Cardiac muscle cell (in vitro differentiated cells and primary cell): Measurements from ENCODE around the gene GRWD1. TPM values are rescaled to one million over a fixed set of nuclear protein-coding genes. Genes with fewer than 3 reads are reported as not detected.

Source experiments
- DNase-seq, 2 donors: peaks; one replicate each; pipeline versions ENCODE4 v3.0.0 to v3.0.0-alpha.2; 2010 to 2017; ENCODE audit warnings: low read depth in 1 of 2, low spot score in 1 of 2
- H3K27ac ChIP-seq: fragments of 200-600 bp; sonication (generic); 2 replicates; pipeline ENCODE4 v1.5.1; 2016
- H3K27me3 ChIP-seq: fragments of 200-600 bp; sonication (generic); 2 replicates; pipeline ENCODE4 v1.6.0; 2016; ENCODE audit warnings: control low read depth
- H3K36me3 ChIP-seq: fragments of 200-600 bp; sonication (generic); 2 replicates; pipeline ENCODE4 v1.5.1; 2016; ENCODE audit warnings: control low read depth
- H3K4me1 ChIP-seq: fragments of 200-600 bp; sonication (generic); 2 replicates; pipeline ENCODE4 v1.8.1; 2017; ENCODE audit warnings: low read depth, mild to moderate bottlenecking, mixed run types
- H3K4me3 ChIP-seq: fragments of 200-600 bp; sonication (generic); 2 replicates; pipeline ENCODE4 v1.5.1; 2016; ENCODE audit warnings: mild to moderate bottlenecking
- H3K9me3 ChIP-seq: fragments of 200-600 bp; sonication (generic); 2 replicates; pipeline ENCODE4 v1.5.1; 2017; ENCODE audit warnings: low read depth, mild to moderate bottlenecking, control low read depth
- polyA plus RNA-seq: library from polyadenylated mRNA; unstranded; fragments of >200 nt; fragmentation: Nextera tagmentation; extraction: Ambion mirVana; gene quantifications from 2 replicates; pipeline ENCODE4 v1.2.1, GENCODE V29; 2016
- total RNA-seq: library from RNA; depleted of rRNA; stranded (reverse); fragments of >200 nt; gene quantifications from 2 replicates; pipeline ENCODE4 v1.2.3, GENCODE V29; 2016
- TF ChIP-seq, protein P1 (sequence below): IDR thresholded peaks from 2 replicates; pipeline ENCODE4 v1.5.1; 2012; ENCODE audit warnings: low read depth, mild to moderate bottlenecking, low read length

GRWD1 gene
- total and polyA plus RNA-seq, 2 experiments from 2014 or later: 24.2 to 38.6 TPM

DNA sequence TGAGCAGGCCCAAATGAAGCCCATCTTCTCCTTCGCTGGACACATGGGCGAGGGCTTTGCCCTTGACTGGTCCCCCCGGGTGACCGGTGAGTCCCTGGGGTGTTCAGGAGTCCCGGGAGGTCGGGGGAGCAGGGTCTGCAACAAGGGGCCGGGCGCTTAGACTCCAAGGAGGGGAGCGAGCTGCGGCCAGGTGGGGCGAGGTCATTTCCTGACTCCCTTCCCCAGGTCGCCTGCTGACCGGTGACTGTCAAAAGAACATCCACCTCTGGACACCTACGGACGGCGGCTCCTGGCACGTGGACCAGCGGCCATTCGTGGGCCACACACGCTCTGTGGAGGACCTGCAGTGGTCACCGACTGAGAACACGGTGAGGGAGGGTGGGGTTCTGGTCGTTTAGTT, 4.7 kb downstream of the GRWD1 start:
- Histone ChIP-seq H3K4me1 (peaks cover 4% of the 10 kb centered on the region), H3K27me3 (no peaks in the 10 kb centered on the region), H3K4me3 (no peak overlapping the region), H3K36me3 (peaks cover 28% of the 10 kb centered on the region), H3K27ac (no peak overlapping the region), H3K9me3 (no peaks in the 10 kb centered on the region)
- TF ChIP-seq, protein P1, sequence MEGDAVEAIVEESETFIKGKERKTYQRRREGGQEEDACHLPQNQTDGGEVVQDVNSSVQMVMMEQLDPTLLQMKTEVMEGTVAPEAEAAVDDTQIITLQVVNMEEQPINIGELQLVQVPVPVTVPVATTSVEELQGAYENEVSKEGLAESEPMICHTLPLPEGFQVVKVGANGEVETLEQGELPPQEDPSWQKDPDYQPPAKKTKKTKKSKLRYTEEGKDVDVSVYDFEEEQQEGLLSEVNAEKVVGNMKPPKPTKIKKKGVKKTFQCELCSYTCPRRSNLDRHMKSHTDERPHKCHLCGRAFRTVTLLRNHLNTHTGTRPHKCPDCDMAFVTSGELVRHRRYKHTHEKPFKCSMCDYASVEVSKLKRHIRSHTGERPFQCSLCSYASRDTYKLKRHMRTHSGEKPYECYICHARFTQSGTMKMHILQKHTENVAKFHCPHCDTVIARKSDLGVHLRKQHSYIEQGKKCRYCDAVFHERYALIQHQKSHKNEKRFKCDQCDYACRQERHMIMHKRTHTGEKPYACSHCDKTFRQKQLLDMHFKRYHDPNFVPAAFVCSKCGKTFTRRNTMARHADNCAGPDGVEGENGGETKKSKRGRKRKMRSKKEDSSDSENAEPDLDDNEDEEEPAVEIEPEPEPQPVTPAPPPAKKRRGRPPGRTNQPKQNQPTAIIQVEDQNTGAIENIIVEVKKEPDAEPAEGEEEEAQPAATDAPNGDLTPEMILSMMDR: no peak
- DNase-seq: no peak

DNA sequence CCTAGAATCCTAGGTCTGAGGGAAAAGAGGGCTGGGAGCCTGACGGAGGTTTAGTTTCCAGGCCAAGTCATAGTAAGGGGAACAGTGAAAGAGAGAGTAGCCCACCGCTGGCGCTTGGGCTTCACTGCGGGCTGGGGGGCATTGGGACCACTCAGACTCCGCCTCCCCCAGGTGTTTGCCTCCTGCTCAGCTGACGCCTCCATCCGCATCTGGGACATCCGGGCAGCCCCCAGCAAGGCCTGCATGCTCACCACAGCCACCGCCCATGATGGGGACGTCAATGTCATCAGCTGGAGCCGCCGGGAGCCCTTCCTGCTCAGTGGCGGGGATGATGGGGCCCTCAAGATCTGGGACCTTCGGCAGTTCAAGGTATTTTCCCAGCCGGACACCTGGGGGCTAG, 5.1 kb downstream of the GRWD1 start:
- H3K36me3 ChIP-seq: peaks cover 28% of the 10 kb centered on the region
- H3K4me1 ChIP-seq: peaks cover 4% of the 10 kb centered on the region
- no peak overlapping the region for H3K4me3 ChIP-seq
- H3K27me3 ChIP-seq: no peaks in the 10 kb centered on the region
- no peaks in the 10 kb centered on the region for H3K9me3 ChIP-seq
- H3K27ac ChIP-seq: no peak overlapping the region
- no peak for DNase-seq
- TF ChIP-seq, protein P1: no peak

DNA sequence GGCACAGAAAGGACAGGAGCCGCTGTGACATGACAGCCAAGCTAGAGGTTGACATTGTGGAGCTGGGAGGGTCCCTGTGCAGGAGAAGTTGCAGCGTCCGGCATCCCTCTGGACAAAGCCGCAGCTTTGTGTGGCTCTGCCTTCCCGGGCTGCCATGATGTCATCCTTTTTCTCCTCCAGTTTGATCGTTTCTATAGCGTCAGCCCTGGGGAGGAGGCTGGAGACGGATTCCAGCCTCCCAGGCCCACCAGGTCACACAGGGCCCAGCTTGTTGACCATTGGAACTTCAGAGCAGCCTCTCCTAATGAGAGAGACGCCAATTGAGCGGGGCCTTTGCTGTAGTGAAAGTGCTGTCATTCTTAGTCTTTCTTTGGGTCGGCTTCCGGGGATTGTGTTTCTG, 5.8 kb downstream of the GRWD1 start:
- H3K36me3 ChIP-seq: peaks cover 28% of the 10 kb centered on the region
- H3K4me1 ChIP-seq: peaks cover under 1% of the 10 kb centered on the region
- TF ChIP-seq, protein P1: no peak
- H3K27ac ChIP-seq: no peak overlapping the region
- DNase-seq: no peak
- H3K27me3 ChIP-seq: no peaks in the 10 kb centered on the region
- H3K9me3 ChIP-seq: no peaks in the 10 kb centered on the region
- H3K4me3 ChIP-seq: no peak overlapping the region

DNA sequence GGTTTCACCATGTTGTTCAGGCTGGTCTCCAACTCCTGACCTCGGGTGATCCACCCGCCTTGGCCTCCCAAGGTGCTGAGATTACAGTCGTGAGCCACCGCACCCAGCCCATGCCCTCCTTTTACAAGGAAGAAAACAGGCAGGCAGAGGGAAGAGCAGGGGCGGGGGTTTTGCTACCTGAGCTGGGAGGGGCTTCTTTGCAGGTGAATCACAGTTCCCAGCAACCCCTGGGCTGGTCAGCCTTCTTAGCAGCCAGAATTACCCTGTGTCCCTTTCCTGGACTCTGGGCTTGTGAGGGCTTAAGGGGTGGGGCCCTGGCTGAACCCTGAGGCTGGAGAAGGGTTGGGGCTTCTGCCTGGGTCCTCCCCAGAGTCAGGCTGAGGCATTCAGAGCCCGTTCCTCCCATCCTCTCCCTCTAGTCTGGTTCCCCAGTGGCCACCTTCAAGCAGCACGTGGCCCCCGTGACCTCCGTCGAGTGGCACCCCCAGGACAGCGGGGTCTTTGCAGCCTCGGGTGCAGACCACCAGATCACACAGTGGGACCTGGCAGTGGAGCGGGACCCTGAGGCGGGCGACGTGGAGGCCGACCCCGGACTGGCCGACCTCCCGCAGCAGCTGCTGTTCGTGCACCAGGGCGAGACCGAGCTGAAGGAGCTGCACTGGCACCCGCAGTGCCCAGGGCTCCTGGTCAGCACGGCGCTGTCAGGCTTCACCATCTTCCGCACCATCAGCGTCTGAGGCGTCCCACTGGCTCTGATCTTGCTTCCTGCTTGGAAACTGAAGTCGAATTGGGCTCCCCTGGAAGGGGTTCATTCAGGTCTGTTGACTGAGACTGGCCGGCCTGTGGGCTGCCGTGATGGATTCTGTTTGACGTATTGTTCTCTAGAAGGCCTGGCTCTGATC, 6.8 kb downstream of the GRWD1 start:
- TF ChIP-seq, protein P1: no peak
- no peaks in the 10 kb centered on the region for H3K27me3 ChIP-seq
- H3K27ac ChIP-seq: no peak overlapping the region
- no peak overlapping the region for H3K4me3 ChIP-seq
- H3K4me1 ChIP-seq: no peaks in the 10 kb centered on the region
- peaks cover 29% of the 10 kb centered on the region for H3K36me3 ChIP-seq
- no peaks in the 10 kb centered on the region for H3K9me3 ChIP-seq
- DNase-seq: no peak

DNA sequence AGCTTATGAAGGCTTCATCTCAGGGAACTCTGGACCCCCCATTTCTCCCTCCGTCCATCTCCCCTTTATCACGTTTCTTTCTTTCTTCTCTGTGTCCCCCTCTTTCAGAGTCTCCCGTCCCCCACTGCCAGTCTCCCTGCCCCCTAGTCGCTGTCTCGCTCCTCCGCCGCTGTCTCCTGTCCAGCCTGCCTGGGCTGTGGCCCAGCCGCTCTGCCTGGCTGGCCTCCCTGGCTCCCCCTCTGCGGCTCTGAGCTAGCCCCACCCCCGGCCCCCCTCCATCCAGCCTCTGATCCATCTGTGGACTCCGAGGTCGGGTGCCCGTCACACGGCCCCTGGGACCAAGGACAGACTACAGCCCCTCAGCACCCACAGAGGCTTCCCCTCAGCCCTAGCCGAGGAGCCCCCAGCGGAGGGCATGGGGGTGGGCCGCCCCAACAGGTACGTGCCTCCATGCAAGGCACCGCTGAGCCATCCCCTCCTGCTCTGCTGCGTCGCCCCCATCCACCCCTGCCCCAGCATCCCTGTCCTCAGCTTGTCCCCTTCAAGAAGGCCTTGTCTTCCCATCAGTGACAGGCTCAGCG, 8.5 kb downstream of the GRWD1 start:
- DNase-seq: no peak
- peaks cover 21% of the 10 kb centered on the region for H3K36me3 ChIP-seq
- H3K4me1 ChIP-seq: no peaks in the 10 kb centered on the region
- H3K4me3 ChIP-seq: no peak overlapping the region
- no peaks in the 10 kb centered on the region for H3K9me3 ChIP-seq
- TF ChIP-seq, protein P1: no peak
- no peak overlapping the region for H3K27ac ChIP-seq
- no peaks in the 10 kb centered on the region for H3K27me3 ChIP-seq
